NCI-H2107 (cell line): ENCODE results near the gene PPP2R2B.

Experiments
- DNase-seq: peaks from one replicate; lab custom pipeline; 2025; lab: John Stamatoyannopoulos, UW

Gene PPP2R2B

GRCh38 chr5:146699664-146700418, 178.7 kb downstream of the PPP2R2B start:
- DNase-seq: no peak

GRCh38 chr5:146699138-146699537, 179.4 kb downstream of the PPP2R2B start:
- DNase-seq: no peak

- DNase-seq: no peak
Observed at GRCh38 chr5:146698651-146699050, 179.9 kb downstream of the PPP2R2B start.

- no peak for DNase-seq
Observed at GRCh38 chr5:146697211-146697610, 181.3 kb downstream of the PPP2R2B start.

- no peak for DNase-seq
Observed at GRCh38 chr5:146695646-146696045, 182.9 kb downstream of the PPP2R2B start.

GRCh38 chr5:146690880-146691355, 187.6 kb downstream of the PPP2R2B start:
- no peak for DNase-seq

- no peak for DNase-seq
Observed at GRCh38 chr5:146687630-146688029, 190.9 kb downstream of the PPP2R2B start.

- no peak for DNase-seq
Observed at GRCh38 chr5:146683861-146684260, 194.7 kb downstream of the PPP2R2B start.

- no peak for DNase-seq
Observed at GRCh38 chr5:146682899-146683532, 195.5 kb downstream of the PPP2R2B start.

GRCh38 chr5:146681585-146682105, 196.9 kb downstream of the PPP2R2B start:
- DNase-seq: no peak

- DNase-seq: no peak
Observed at GRCh38 chr5:146680846-146681584, 197.5 kb downstream of the PPP2R2B start.

GRCh38 chr5:146675636-146676035, 202.9 kb downstream of the PPP2R2B start:
- DNase-seq: no peak

GRCh38 chr5:146672866-146673265, 205.7 kb downstream of the PPP2R2B start:
- DNase-seq: no peak

- no peak for DNase-seq
Observed at GRCh38 chr5:146671561-146672295, 206.8 kb downstream of the PPP2R2B start.

GRCh38 chr5:146669656-146670055, 208.9 kb downstream of the PPP2R2B start:
- DNase-seq: no peak

GRCh38 chr5:146667633-146668272, 210.8 kb downstream of the PPP2R2B start:
- DNase-seq: peak; percentile 16

- DNase-seq: no peak
Observed at GRCh38 chr5:146662229-146662628, 216.3 kb downstream of the PPP2R2B start.

- no peak for DNase-seq
Observed at GRCh38 chr5:146660376-146660960, 218.1 kb downstream of the PPP2R2B start.

GRCh38 chr5:146659961-146660360, 218.6 kb downstream of the PPP2R2B start:
- no peak for DNase-seq

- no peak for DNase-seq
Observed at GRCh38 chr5:146656703-146657102, 221.9 kb downstream of the PPP2R2B start.

- DNase-seq: no peak
Observed at GRCh38 chr5:146653560-146653959, 225.0 kb downstream of the PPP2R2B start.
